Mucosa of descending colon (tissue), 3 donors: Measurements from ENCODE around the gene GPR62. TPM values are rescaled to one million over a fixed set of nuclear protein-coding genes. Genes with fewer than 3 reads are reported as not detected.

ENCODE experiments used
- ATAC-seq: fragments of 200-7000 bp; cut with Tn5 transposase; one replicate; pipeline ENCODE4 v1.9.1; 2020; ENCODE audit warnings: mild to moderate bottlenecking, moderate library complexity
- DNase-seq, 3 donors: peaks; one replicate each; pipeline ENCODE4 v3.0.0-alpha.2; 2020
- H3K36me3 ChIP-seq: fragments of 200-600 bp; one replicate; pipeline ENCODE4 v1.8.0; 2021; ENCODE audit warnings: low read depth, mild to moderate bottlenecking
- H3K4me1 ChIP-seq: fragments of 200-600 bp; one replicate; pipeline ENCODE4 v1.8.0; 2021; ENCODE audit warnings: low read depth, mild to moderate bottlenecking
- H3K4me3 ChIP-seq: fragments of 200-600 bp; one replicate; pipeline ENCODE4 v1.8.0; 2021; ENCODE audit warnings: mild to moderate bottlenecking
- H3K9me3 ChIP-seq: fragments of 200-600 bp; one replicate; pipeline ENCODE4 v1.8.0; 2021; ENCODE audit warnings: mild to moderate bottlenecking
- CTCF ChIP-seq: fragments of 200-600 bp; IDR thresholded peaks from one replicate; pipeline ENCODE4 v1.8.0; 2022; ENCODE audit warnings: antibody characterized with exemption, mild to moderate bottlenecking
- intact Hi-C, 2 donors: fragments of 100-400 bp; cut with DNase I in 1 of 2; cut with micrococcal nuclease in 1 of 2; formaldehyde crosslinking; loops; one replicate each; pipeline versions ENCODE4 v1.11.0 to v1.11.1; 2022; cut with DNase I, micrococcal nuclease
- total RNA-seq, 3 donors: library from RNA; stranded (reverse); fragmentation: NEBNext Ultra II Directional in 2 of 3; extraction: Animal tissue kit (Norgen Biotek cat#: 25700) in 2 of 3; gene quantifications; one replicate each; pipeline versions ENCODE4 v1.2.1 to v1.2.4, GENCODE V29; 2021 to 2023
- donor health status: DM: no; HTN: no; CAD: no; lungs with moderate emphysema.
- donor health status: DM: no; HTN: no; CAD: no.
- donor health status: DM: no; HTN: yes; CAD: no.

Gene GPR62
- total RNA-seq, 3 donors from 2014 or later, result 0.22 TPM; not detected in 2

DNA sequence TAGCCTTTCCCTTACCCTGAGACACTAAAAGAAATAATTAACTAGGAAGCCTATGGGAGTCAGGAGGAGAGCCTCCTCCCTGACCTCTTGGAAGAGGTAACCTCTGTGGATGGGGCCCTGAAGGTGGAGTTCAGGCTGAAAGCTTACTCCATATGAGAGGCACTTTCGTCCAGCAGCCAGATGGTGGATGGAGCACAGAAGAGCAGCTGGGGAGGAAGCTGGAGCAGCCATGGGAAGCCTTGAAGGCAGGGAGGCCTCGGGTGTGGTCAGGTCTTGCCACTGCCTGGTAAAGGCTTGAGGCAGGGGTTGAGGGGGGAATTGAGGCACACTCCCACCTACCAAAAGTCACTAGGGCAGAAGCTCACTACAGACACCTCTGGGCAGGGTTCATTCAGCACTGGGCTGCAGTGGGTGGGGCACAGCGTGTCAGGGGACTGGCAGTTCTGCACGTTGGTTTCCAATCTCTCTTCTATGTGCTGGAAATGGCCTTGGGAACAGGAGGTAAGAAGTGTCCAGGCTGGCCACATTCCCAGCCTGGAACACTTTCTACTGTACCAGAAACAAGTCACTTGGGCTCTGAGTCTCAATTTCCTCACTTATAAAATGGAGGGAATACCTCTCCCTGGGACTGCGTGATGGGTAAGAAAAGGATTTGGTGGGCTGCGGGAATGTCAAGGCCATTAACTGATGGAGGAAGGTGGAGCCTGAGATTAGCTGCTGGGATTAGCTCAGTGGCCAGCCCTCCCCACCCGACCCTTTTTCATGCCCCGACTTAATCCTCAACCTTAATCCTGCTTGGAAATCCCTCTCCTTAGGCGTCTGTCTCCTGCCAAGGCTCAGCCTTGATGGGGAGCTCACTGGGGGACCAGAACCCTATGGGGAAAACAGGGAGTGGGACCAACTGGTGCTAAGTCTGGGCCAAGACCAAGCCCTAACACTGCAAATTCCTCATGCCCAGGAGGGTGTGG is 6.7 kb downstream of the GPR62 start:
- ATAC-seq, result peak; percentile 38
- Histone ChIP-seq H3K4me3 (no peak overlapping the region), H3K4me1 (peaks cover 7% of the 10 kb centered on the region), H3K36me3 (no peaks in the 10 kb centered on the region), H3K9me3 (no peaks in the 10 kb centered on the region)
- peak in 1 of 3 donors; percentile 19 for DNase-seq
- intact Hi-C loops, result no loop called here
- no peak for TF ChIP-seq CTCF

DNA sequence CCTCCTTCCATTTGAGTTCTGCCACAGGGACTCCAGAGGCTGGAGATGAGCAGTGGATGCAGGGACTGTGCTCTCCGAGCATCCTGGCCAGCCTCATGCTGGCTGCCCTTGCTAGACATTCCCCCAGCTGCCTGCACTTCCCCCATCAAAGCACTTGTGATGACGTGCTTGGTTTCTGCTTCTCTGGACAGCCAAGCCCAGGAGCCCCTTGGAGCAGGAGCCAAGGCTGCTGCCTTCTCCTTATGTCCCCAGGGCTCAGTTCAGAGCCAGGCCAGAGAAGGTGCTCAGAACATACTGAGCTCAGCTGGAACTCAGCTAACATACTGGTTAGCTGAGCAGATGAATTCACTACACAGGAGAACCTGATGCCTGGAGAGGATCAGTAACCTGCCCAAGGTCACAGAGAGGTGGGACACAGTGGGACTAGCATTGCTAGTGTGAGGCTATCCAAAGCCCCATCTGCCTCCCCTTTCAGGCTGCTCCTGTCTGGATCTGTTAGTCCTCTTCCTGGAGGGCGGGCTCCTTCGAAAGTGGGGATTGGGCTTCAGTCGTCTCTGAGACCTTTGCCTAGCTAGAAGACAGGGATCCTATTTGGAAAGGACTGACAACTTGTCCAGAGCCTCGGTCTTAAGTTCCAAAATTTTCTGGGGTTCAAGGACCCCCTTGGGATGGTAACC is 7.8 kb downstream of the GPR62 start:
- intact Hi-C loops, result no loop called here
- no peak for ATAC-seq
- Histone ChIP-seq H3K4me3 (no peak overlapping the region), H3K9me3 (no peaks in the 10 kb centered on the region), H3K36me3 (no peaks in the 10 kb centered on the region), H3K4me1 (peaks cover 9% of the 10 kb centered on the region)
- DNase-seq, result peak in 2 of 3 donors; percentile 15 to 24
- no peak for TF ChIP-seq CTCF

- peak in 2 of 3 donors; percentile 31 to 46 for DNase-seq
- H3K36me3 ChIP-seq, result no peaks in the 10 kb centered on the region
- H3K4me3 ChIP-seq, result no peak overlapping the region
- H3K4me1 ChIP-seq, result peaks cover 11% of the 10 kb centered on the region
- intact Hi-C loops, result no loop called here
- H3K9me3 ChIP-seq, result no peaks in the 10 kb centered on the region
- ATAC-seq, result no peak
- TF ChIP-seq CTCF, result no peak
These were observed 8.8 kb downstream of the GPR62 start for GRCh38 chr3:51963951-51964451.

GRCh38 chr3:51964521-51964920 is 9.3 kb downstream of the GPR62 start:
- no peaks in the 10 kb centered on the region for H3K36me3 ChIP-seq
- intact Hi-C loops, result no loop called here
- DNase-seq (peak in 1 of 3 donors; percentile 37), ATAC-seq (no peak)
- no peak for TF ChIP-seq CTCF
- no peak overlapping the region for H3K4me3 ChIP-seq
- peaks cover 11% of the 10 kb centered on the region for H3K4me1 ChIP-seq
- no peaks in the 10 kb centered on the region for H3K9me3 ChIP-seq

GRCh38 chr3:51966016-51966415 is 10.8 kb downstream of the GPR62 start:
- no peak overlapping the region for H3K4me3 ChIP-seq
- intact Hi-C loops, result no loop called here
- no peaks in the 10 kb centered on the region for H3K36me3 ChIP-seq
- no peak for ATAC-seq
- no peak for TF ChIP-seq CTCF
- H3K9me3 ChIP-seq, result no peaks in the 10 kb centered on the region
- DNase-seq, result peak in 2 of 3 donors; percentile 23 to 45
- H3K4me1 ChIP-seq, result peaks cover 11% of the 10 kb centered on the region
